GM18909 (cell line): ENCODE results near the gene RBM4B.
A peak's percentile ranks its signal among the peaks of the same experiment; 100 is the strongest.
"Not testable (repeated sequence)": the region's sequence is repeated elsewhere in the genome, so short reads cannot be mapped to it uniquely, and the experiment has no call there.

Source experiments
- ATAC-seq: cut with Tn5 transposase; IDR thresholded peaks from one replicate; pipeline ENCODE4 v1.9.1; 2021; ENCODE audit warnings: mild to moderate bottlenecking; ENCODE audit not compliant: unreplicated experiment, poor library complexity

The RBM4B gene

DNA sequence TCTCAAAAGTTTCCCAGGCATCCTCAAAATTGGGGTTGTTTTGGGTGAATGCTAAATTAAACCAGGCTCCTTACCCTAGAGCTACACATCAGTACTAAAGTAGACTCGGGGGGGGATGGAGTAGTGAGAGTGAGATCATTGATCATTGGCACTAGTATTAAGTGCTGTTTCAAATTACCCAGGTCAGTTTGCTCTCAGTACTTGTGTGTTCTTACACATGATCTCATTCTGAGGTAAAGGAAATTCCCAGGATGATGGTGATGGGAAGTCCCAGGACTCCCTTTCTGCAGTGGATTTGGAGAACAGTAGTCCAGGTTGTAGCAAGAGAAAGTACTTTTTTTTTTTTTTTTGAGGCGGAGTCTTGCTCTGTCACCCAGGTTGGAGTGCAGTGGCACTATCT is 26.7 kb downstream of the RBM4B start:
- ATAC-seq: no peak

DNA sequence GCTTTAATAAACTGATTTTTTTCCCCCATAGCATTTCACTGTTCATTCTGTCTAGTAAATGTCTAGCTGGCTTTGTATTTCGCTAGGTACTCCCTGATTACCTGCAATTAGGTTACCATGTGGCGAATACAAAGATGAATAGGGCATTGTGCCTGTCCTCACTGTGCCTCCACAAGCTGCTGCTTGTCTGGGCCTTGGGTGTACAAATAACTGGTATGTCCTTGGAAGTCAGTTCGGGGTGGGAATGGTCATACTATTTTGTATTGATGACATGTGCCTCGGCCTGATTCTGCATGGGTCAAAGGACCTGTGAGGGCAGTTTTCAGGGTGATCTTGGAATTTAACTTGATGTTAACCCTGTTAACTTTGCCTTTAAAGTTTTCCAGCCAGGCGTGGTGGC is 27.8 kb downstream of the RBM4B start:
- ATAC-seq: no peak

DNA sequence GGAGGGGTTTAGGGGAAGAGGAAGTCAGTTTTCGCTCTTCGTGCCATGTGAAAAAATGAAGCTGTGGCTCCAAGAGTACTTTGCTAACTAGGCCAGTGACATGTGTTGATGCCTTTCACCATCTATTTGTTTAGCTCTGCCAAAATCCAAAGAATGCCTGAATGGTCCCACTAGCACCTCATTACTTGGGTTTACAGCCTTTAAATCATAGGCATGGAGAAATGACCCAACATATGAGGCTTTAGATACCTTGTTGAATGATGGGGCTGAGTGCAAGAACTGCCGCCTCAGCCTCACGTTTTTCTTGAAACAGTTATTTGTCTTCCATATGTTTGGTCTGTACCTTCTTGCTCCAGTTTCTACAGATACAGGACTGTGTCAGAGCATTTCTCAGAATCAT is 30.9 kb downstream of the RBM4B start:
- ATAC-seq: no peak

DNA sequence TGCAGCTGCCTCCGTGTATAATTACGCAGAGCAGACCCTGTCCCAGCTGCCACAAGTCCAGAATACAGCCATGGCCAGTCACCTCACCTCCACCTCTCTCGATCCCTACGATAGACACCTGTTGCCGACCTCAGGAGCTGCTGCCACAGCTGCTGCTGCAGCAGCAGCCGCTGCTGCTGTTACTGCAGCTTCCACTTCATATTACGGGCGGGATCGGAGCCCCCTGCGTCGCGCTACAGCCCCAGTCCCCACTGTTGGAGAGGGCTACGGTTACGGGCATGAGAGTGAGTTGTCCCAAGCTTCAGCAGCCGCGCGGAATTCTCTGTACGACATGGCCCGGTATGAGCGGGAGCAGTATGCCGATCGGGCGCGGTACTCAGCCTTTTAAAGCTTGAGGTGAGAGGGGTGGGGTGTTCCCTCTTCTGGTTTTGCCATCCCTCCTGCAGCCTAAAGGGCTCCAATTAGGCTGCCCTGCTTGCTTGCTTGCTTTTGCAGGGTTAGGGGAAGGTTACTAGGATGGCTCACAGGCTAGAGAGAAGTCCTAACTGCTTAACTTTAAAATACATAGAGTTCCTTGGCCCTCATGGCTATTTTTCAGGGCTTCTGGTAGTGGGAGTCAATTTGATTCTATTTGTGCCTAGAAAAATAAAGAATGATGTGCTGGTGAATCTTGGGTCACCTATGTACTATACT is 33.8 kb downstream of the RBM4B start:
- ATAC-seq: no peak

DNA sequence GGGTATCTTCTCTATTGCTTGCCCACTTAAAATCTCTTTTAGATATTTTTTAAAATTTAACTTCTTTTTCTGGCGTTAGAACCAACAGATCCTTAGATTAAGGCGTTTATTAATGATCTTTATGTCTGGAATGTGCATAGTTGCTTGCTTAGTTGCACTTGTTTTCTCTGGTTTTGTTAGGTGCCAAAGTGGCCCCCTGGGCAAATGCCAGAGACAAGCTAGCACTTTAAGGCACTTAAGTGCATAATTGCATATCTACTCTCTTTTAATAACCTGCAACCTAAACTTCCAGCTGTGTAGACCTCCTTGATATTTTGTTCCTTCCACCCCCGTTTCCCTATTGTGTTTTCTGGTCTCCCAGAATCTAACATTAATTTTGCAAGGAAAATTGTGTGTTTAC is 35.9 kb downstream of the RBM4B start:
- no peak for ATAC-seq

DNA sequence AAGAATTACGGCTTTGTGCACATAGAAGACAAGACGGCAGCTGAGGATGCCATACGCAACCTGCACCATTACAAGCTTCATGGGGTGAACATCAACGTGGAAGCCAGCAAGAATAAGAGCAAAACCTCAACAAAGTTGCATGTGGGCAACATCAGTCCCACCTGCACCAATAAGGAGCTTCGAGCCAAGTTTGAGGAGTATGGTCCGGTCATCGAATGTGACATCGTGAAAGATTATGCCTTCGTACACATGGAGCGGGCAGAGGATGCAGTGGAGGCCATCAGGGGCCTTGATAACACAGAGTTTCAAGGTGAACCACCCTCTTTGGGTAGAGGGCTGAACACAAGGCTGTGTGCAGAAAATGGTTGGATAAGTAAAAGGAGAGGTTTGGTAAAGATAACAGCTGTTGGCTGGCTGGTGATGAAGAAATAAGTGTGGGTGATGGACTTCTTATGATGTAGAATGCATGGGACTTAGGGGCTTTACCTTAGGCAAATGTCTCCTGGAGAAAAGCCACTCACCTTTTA is 37.8 kb downstream of the RBM4B start:
- ATAC-seq: not testable (repeated sequence)

DNA sequence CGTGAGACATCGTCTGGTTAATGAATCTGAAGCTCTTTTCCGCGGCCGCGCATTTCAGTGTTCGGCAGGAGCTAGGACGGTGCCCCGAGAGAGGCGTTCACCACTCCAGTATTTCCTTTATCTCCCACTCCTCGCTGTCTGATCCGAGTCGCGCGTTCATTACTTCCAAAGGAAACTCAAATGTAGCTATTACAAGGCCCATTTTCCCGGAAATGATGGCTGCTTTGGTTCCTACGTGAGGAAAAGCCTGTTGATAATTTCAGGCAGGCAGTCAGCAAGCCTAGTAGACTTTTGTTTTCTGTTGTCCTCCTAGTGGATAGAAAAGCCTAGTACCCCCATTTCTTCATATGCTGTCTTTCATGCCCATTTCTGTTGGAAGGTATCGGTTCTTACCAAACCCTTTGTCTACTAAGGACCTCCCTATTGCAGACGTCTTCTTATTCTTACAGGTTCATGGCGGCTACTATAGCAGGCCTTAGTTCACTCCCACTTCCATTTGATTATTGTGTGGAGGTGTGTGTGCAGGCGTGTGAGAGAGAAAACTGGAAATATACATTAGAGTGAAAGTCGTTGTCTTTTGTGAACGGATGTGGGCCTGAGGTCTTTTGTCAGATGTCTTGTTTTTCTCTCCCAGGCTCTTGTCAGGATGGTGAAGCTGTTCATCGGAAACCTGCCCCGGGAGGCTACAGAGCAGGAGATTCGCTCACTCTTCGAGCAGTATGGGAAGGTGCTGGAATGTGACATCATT is 38.4 kb downstream of the RBM4B start:
- ATAC-seq: no peak

DNA sequence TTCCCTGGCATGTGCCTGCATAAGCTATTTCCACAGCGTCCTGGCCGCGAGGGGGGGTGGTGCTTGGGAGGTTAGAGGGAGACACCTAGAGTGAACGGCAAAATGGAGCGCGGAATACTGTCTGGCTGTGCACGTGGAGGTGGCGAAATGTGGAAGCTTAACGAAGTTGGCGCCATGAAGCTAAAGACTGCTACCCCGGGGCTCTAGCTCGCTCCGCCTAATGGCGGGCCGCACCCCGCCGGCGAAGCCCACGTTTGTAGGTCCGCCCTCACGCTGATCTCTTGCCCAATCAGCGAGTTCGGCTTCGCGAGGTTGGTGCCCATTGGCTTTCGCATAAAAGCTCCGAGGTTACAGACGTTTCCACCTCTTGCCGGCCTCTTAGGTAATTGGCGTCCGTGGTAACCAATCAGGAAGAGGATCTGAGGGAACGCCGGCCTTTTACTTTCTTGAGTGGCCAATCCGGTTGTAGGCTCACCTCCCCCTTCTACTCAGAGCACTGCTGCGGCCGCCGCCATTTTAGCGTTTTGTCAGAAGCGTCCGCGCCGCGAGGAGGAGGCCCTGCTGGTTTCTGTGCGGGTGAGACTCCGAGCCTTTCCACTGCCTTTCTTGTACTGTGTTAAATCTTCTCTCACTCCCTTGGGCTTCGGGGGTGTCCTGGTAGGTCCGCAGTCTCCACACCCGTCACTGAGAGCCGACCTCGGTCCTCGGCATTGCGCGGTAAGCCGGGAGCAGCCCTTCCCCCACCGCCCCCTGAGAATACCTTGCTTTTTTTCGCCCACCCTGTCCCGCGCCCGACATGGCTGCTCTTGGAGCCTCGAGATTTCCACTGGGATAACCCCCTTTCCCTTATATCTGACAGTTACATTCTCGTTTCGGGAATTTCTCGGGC is 39.3 kb downstream of the RBM4B start, which contains the start of gene RBM4:
TSS of gene RBM4 (plus strand) at position 527 of the 889 bp plus-strand sequence. CDS start 1,009 bp downstream, outside the sequence.
- ATAC-seq: peak; percentile 97

DNA sequence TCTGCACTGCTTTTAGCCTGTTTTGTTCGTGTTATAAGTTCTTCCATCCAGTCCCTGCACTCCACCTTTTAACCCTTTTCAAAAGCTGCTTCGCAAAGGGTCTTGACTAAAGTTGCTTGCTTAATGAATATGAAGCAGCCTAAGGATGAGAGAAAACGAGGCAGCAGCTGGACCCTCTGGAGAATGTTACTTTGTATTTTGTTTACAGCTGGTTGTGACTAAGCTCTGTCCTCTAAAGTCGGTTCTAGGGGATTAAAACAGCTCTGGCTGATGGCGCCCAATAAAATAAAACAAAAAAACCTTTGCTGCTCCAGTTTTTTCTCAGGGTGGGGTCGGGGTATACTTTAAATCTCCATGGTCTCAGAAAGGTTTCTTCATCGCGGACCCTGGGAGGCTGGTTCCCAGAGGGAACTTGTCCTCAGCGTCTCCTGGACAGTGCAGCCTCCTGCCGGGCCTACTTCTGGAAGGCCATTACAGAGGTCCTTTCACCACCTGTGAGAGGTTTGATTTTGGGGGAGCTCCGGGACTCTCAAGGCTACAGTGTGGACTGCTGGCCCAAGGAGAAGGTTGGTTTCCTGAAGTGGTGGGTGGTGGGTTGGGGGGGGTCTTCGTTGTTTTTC is 40.0 kb downstream of the RBM4B start:
- no peak for ATAC-seq

DNA sequence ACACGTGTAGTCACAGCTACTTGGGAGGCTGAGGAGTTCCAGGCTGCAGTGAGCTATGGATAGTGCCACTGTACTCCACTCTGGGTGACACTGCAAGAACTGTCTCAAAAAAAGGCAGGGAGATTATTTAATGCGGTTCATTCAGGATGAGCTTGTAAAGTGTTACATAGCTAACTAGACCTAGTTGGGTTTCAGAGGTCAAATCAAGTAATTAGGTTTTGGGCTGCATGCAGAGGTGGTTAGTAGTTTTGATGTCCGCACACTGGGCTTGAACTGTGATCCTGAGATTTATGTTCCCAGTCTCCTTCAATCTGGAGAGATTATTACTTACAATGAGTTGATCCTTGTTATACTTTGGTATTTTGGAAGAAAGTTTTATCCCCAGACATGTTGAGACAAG is 41.3 kb downstream of the RBM4B start:
- ATAC-seq: no peak

DNA sequence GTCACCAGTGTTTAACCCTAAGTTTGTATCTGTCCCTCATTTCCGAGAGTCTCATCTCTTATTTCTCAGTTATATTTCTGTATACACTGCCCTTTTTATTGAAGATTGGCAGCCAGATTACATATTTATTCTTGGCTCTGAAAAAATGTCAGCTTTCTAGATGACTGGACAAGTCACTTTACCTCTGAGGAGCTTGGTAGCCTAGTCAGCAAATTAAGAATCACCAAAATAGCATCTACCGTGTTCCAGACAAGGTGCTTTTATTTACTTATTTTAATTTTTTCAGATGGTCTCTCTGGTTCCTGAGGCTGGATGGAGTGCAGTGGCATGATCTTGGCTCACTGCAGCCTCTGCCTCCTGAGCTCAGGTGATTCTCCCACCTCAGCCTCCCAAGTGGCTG is 44.7 kb downstream of the RBM4B start:
- no peak for ATAC-seq

DNA sequence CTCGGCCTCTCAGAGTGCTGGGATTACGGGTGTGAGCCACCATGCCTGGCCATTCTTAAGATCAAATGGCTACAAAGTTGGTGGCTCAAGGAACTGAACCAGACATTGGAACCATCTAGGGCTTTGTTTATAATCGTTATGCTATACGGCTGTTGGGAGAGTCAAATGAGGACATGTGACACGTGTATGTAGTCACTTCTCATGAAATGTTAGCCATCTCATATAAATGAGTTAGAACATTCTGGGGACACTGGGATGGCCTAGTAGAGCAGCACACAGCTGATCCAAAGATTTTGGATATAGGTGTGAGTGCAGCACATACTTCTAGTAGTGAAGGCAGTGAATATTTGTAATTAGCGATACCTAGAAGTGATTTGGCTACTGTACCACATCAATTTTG is 45.8 kb downstream of the RBM4B start:
- no peak for ATAC-seq

DNA sequence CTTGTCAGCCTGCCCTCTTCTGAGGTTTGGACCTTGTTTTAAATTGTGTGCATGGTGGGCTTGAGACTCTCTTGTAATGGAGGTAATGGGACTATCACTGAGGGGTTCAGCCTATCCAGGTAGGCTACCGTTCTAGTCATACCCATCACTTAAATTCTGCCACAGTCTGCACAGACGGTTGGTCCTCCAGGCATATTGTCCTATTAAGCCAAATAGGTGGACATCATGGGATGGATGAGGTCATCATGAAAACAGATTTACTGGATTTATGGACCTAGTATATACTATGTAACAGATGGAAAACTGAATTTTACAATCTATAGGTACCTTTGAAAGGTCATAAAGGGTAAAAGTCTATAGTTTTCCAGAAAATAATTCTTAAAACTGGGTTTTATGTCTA is 48.3 kb downstream of the RBM4B start:
- ATAC-seq: no peak

DNA sequence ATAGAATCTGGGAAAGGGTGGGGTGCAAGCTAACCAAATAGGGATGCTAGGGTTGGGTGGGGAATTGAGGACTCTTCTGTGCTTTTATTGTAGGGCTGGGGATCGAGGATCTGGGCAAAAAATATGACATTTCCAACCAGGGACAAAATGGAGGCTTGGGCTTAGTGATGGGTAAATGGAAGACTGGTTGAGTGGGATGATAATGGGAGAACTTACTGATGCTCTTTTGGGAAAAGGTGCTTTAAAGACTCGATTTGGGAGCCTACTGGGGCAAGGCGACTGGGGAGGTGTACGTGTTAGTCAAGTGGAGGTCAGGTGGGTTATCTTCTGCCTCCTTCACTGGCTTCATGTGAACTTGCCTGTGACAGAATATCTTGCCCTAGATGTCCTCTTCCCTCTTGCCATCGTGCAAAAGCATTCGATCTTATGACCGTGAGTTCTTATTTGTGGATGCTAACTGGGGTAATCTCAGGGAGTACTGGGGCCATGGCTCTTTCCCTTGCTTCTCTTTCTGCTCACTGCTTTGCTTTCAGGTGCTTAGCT is 49.6 kb downstream of the RBM4B start:
- ATAC-seq: no peak

DNA sequence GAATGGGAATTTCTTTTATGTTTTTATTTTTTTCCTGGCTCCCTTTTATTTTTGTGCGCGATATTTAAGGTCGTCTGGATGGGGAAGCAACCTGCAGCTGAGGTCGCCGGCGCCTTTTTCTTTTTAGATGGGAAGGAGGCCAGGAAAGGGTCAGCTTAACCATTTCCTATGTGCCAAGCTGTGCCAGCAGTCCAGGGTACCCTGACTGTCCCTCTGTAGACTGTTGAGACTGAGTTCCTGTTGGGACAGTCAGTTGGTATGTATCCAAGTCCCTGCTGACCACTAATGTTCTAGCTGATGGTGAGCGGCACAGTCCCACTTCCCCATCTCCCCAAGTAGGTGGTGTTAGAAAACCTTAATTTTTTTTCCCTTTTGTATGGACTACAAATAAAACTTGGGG is 50.8 kb downstream of the RBM4B start:
- no peak for ATAC-seq

DNA sequence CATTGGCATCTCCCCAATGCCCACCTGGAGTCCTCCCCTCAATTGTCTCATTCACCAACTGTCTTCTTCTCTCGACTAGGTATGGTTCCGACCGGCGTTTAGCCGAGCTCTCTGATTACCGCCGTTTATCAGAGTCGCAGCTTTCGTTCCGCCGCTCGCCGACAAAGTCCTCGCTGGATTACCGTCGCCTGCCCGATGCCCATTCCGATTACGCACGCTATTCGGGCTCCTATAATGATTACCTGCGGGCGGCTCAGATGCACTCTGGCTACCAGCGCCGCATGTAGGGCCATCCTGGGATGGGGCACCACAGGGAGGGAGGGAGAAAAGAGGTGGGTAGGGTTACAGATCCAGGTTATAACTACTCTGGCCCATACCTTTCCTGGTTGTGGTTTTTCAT is 51.3 kb downstream of the RBM4B start:
- no peak for ATAC-seq

DNA sequence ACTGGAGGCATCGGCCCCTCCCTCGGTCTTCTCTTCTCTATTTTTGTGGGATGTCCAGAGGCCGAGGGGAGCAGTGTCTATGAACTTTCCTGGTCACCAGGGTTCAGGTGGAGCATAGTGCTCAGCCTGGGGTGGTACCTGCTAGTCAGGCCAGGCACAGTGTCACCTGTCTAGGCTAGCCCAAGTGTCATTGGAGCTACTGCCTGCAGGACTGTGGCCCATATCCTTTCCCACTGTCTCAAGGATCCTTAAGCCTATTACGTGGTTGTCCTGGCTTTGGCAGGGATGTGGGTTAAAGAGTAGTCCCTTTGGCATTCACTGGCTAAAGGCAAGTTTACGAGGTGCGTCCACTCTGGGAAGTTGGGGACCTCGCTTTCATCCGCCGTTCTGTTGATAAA is 51.9 kb downstream of the RBM4B start:
- ATAC-seq: no peak

DNA sequence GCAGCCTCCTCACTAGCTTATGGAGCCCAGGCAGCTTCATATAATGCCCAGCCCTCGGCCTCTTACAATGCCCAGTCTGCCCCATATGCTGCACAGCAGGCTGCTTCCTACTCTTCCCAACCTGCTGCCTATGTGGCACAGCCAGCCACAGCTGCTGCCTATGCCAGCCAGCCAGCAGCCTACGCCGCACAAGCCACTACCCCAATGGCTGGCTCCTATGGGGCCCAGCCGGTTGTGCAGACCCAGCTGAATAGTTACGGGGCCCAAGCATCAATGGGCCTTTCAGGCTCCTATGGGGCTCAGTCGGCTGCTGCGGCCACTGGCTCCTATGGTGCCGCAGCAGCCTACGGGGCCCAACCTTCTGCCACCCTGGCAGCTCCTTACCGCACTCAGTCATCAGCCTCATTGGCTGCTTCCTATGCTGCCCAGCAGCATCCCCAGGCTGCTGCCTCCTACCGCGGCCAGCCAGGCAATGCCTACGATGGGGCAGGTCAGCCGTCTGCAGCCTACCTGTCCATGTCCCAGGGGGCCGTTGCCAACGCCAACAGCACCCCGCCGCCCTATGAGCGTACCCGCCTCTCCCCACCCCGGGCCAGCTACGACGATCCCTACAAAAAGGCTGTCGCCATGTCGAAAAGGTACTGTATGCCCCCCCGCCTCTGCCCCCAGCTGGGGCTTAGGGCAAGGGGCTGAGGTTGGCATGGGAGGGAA is 52.5 kb downstream of the RBM4B start:
- no peak for ATAC-seq

DNA sequence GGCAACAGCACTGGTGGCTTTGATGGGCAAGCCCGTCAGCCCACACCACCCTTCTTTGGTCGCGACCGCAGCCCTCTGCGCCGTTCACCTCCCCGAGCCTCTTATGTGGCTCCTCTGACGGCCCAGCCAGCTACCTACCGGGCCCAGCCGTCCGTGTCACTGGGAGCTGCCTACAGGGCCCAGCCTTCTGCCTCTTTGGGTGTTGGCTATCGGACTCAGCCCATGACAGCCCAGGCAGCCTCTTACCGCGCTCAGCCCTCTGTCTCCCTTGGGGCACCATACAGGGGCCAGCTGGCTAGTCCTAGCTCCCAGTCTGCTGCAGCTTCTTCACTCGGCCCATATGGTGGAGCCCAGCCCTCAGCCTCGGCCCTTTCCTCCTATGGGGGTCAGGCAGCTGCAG is 53.2 kb downstream of the RBM4B start:
- no peak for ATAC-seq
